Astrocyte (in vitro differentiated cells and primary cell): Measurements from ENCODE around the gene B3GNT7. TPM values are rescaled to one million over a fixed set of nuclear protein-coding genes. Genes with fewer than 3 reads are reported as not detected.

Experiments
- DNase-seq: peaks from one replicate; pipeline ENCODE4 v3.0.0-alpha.2; 2010; ENCODE audit warnings: low read depth
- FAIRE-seq: peaks from 2 replicates; lab custom pipeline; 2011; peaks lifted over from hg19 to GRCh38; lab: Jason Lieb, UNC
- H2AFZ ChIP-seq: 2 replicates; pipeline ENCODE4 v1.6.0; 2012; ENCODE audit warnings: low read depth, low read length, inconsistent platforms
- H3K27ac ChIP-seq: 2 replicates; pipeline ENCODE4 v1.5.1; 2011; ENCODE audit warnings: low read depth, low read length, inconsistent platforms
- H3K27me3 ChIP-seq: 2 replicates; pipeline ENCODE4 v1.6.0; 2011; ENCODE audit warnings: low read length, inconsistent platforms; ENCODE audit not compliant: insufficient read depth
- H3K36me3 ChIP-seq: 2 replicates; pipeline ENCODE4 v1.5.1; 2011; ENCODE audit warnings: low read length, inconsistent platforms; ENCODE audit not compliant: insufficient read depth
- H3K4me1 ChIP-seq: 2 replicates; pipeline ENCODE4 v1.5.1; 2011; ENCODE audit warnings: low read length, inconsistent platforms; ENCODE audit not compliant: insufficient read depth
- H3K4me2 ChIP-seq: 2 replicates; pipeline ENCODE4 v1.6.0; 2012; ENCODE audit warnings: low read length, inconsistent platforms
- H3K4me3 ChIP-seq: 2 replicates; pipeline ENCODE4 v1.5.1; 2011; ENCODE audit warnings: low read depth, mild to moderate bottlenecking, low read length, inconsistent platforms; ENCODE audit not compliant: insufficient read depth
- H3K79me2 ChIP-seq: 2 replicates; pipeline ENCODE4 v1.6.0; 2012; ENCODE audit warnings: mild to moderate bottlenecking, low read length, inconsistent platforms; ENCODE audit not compliant: insufficient read depth
- H3K9ac ChIP-seq: 2 replicates; pipeline ENCODE4 v1.6.0; 2012; ENCODE audit warnings: mild to moderate bottlenecking, low read length, inconsistent platforms
- H3K9me3 ChIP-seq: 2 replicates; pipeline ENCODE4 v1.5.1; 2012; ENCODE audit warnings: low read depth, mild to moderate bottlenecking, low read length, inconsistent platforms; ENCODE audit not compliant: insufficient read depth
- H4K20me1 ChIP-seq: 2 replicates; pipeline ENCODE4 v1.6.0; 2012; ENCODE audit warnings: low read length, inconsistent platforms; ENCODE audit not compliant: insufficient read depth
- H3K27ac Mint-ChIP-seq: one replicate; pipeline ENCODE4 v1.8.0; 2021; ENCODE audit warnings: mild to moderate bottlenecking, mixed read lengths; ENCODE audit not compliant: unreplicated experiment
- H3K27me3 Mint-ChIP-seq: one replicate; pipeline ENCODE4 v1.8.0; 2021; ENCODE audit warnings: low read depth, mixed read lengths; ENCODE audit not compliant: unreplicated experiment
- H3K36me3 Mint-ChIP-seq: one replicate; pipeline ENCODE4 v1.8.0; 2021; ENCODE audit warnings: low read depth, mixed read lengths; ENCODE audit not compliant: unreplicated experiment
- H3K4me1 Mint-ChIP-seq: one replicate; pipeline ENCODE4 v1.8.0; 2021; ENCODE audit warnings: low read depth, mixed read lengths; ENCODE audit not compliant: unreplicated experiment
- H3K4me3 Mint-ChIP-seq: one replicate; pipeline ENCODE4 v1.8.0; 2021; ENCODE audit warnings: mild to moderate bottlenecking, moderate library complexity, mixed read lengths; ENCODE audit not compliant: unreplicated experiment
- H3K9me3 Mint-ChIP-seq: one replicate; pipeline ENCODE4 v1.8.0; 2021; ENCODE audit warnings: mild to moderate bottlenecking, mixed read lengths; ENCODE audit not compliant: unreplicated experiment
- EZH2 ChIP-seq: IDR thresholded peaks from 2 replicates; pipeline ENCODE4 v1.6.1; 2012; ENCODE audit warnings: mild to moderate bottlenecking, low read length, inconsistent platforms; ENCODE audit not compliant: insufficient read depth
- microRNA-seq: library from miRNA; unstranded; fragments of <30 nt; microRNA quantifications from one replicate; pipeline ENCODE4 v1.2.0, GENCODE V29; 2020
- total RNA-seq: library from RNA; stranded (reverse); gene quantifications from 2 replicates; pipeline ENCODE4 v1.2.1, GENCODE V29; 2021
- TF ChIP-seq, protein P1 (sequence below): IDR thresholded peaks from 2 replicates; pipeline ENCODE4 v1.5.1; 2011; ENCODE audit warnings: low read depth, mild to moderate bottlenecking, inconsistent platforms, low read length, moderate library complexity; ENCODE audit not compliant: insufficient read depth

Gene B3GNT7
- total RNA-seq, 1 donor from 2014 or later = 1.7 TPM

DNA sequence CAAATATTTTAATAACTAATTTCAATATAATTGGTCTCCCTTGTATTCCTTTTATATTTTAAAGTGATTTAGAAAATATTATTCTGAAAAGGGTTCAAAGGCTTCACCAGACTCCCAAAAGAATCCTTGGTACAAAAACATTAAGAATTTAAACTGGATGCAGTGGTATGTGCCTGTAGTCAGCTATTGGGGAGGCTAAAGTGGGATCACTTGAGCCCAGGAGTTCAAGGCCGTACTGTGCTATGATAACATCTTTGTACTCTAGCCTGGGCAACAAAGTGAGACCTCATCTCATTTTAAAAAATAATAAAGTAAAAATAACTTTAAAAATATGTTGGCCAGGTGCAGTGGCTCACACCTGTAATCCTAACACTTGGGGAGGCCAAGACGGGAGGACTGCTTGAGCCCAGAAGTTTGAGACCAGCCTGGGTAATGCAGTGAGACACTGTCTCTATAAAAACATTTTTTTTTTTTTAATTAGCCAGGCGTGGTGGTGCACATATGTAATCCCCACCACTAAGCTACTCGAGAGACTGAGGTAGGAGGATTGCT lies 54.1 kb downstream of the B3GNT7 start:
- Mint-ChIP-seq H3K27ac (no peak overlapping the region), H3K9me3 (no peaks in the 10 kb centered on the region), H3K27me3 (no peaks in the 10 kb centered on the region), H3K4me3 (no peak overlapping the region), H3K36me3 (peaks cover 10% of the 10 kb centered on the region), H3K4me1 (no peaks in the 10 kb centered on the region)
- Histone ChIP-seq H2AFZ (no peak overlapping the region), H3K4me1 (no peaks in the 10 kb centered on the region), H3K27ac (no peak overlapping the region), H3K4me2 (no peak overlapping the region), H3K9ac (no peak overlapping the region), H3K27me3 (no peaks in the 10 kb centered on the region), H3K36me3 (peaks cover 18% of the 10 kb centered on the region), H4K20me1 (peaks cover 19% of the 10 kb centered on the region), H3K4me3 (no peak overlapping the region), H3K79me2 (no peaks in the 10 kb centered on the region), H3K9me3 (no peaks in the 10 kb centered on the region)
- no peak for TF ChIP-seq EZH2
- TF ChIP-seq, protein P1, sequence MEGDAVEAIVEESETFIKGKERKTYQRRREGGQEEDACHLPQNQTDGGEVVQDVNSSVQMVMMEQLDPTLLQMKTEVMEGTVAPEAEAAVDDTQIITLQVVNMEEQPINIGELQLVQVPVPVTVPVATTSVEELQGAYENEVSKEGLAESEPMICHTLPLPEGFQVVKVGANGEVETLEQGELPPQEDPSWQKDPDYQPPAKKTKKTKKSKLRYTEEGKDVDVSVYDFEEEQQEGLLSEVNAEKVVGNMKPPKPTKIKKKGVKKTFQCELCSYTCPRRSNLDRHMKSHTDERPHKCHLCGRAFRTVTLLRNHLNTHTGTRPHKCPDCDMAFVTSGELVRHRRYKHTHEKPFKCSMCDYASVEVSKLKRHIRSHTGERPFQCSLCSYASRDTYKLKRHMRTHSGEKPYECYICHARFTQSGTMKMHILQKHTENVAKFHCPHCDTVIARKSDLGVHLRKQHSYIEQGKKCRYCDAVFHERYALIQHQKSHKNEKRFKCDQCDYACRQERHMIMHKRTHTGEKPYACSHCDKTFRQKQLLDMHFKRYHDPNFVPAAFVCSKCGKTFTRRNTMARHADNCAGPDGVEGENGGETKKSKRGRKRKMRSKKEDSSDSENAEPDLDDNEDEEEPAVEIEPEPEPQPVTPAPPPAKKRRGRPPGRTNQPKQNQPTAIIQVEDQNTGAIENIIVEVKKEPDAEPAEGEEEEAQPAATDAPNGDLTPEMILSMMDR = no peak
- DNase-seq (no peak), FAIRE-seq (no peak)

DNA sequence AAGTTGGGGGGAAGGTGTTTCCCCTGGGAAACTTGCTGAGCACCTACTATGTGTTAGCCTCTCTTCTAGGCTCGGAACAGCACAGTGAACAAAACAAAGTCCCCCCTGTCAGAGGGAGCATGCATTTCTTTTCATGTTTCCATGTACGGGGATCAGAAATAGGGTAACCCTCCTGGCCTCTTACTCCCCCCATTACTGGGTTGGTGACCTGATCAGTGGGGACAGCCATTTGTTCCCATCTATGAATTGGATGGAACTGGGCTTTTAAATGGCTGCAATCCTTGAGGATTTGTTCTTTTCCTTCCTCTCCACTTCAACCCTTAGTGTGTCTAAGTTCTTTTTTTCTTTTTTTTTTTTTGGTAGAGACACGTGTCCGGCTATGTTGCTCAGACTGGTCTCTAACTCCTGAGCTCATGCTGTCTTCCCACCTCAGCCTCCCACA lies 55.1 kb downstream of the B3GNT7 start:
- DNase-seq = no peak
- peaks cover 28% of the 10 kb centered on the region for H3K36me3 ChIP-seq
- no peak overlapping the region for H3K4me2 ChIP-seq
- no peak overlapping the region for H3K4me3 ChIP-seq
- Mint-ChIP-seq H3K36me3 (peaks cover 16% of the 10 kb centered on the region), H3K27ac (no peak overlapping the region), H3K27me3 (no peaks in the 10 kb centered on the region), H3K9me3 (no peaks in the 10 kb centered on the region), H3K4me3 (no peak overlapping the region), H3K4me1 (no peaks in the 10 kb centered on the region)
- H3K27ac ChIP-seq = no peak overlapping the region
- TF ChIP-seq, protein P1 = no peak
- TF ChIP-seq EZH2 = no peak
- no peaks in the 10 kb centered on the region for H3K9me3 ChIP-seq
- FAIRE-seq = no peak
- H3K27me3 ChIP-seq = no peaks in the 10 kb centered on the region
- no peaks in the 10 kb centered on the region for H3K4me1 ChIP-seq
- no peak overlapping the region for H3K9ac ChIP-seq
- H4K20me1 ChIP-seq = peaks cover 29% of the 10 kb centered on the region
- no peaks in the 10 kb centered on the region for H3K79me2 ChIP-seq
- no peak overlapping the region for H2AFZ ChIP-seq

Small RNA genes within 50 kb of the gene (microRNA-seq; reads per million reads assigned to microRNA genes)
- not detected for gene MIR4777

Other genes starting within 250 kb of the B3GNT7 start
- gene ARMC9, start 197.1 kb upstream of the B3GNT7 start, total RNA-seq = 42.7 and 52.4 TPM in 2 replicates
- gene NCL, start 68.8 kb downstream of the B3GNT7 start, total RNA-seq = 562 and 603 TPM in 2 replicates
- not detected in 2 replicates for gene NMUR1, start 134.7 kb downstream of the B3GNT7 start, total RNA-seq
- not detected in 2 replicates for gene TEX44, start 197.2 kb downstream of the B3GNT7 start, total RNA-seq